Mesenteric fat pad (tissue), 1 donor: ENCODE results near the gene SPTBN1. TPM values are rescaled to one million over a fixed set of nuclear protein-coding genes. Genes with fewer than 3 reads are reported as not detected.
A peak's percentile ranks its signal among the peaks of the same experiment; 100 is the strongest.

Source experiments
- DNase-seq: peaks from one replicate; pipeline ENCODE4 v3.0.0-alpha.2; 2020; ENCODE audit warnings: low spot score
- long read RNA-seq: library from polyadenylated mRNA; unstranded; transcript quantifications from one replicate; pipeline ENCODE4 v2.0.0, GENCODE V29; 2020
- total RNA-seq: library from RNA; stranded (reverse); fragmentation: NEBNext Ultra II Directional; extraction: Animal tissue kit (Norgen Biotek cat#: 25700); gene quantifications from one replicate; pipeline ENCODE4 v1.2.1, GENCODE V29; 2021
- donor health status: DM: yes; HTN: yes; CAD: no.

Gene SPTBN1
- total RNA-seq = 776 TPM
- long read RNA-seq, transcript SPTBN1-204 (4 exons, 3,332 nt) = major isoform, 36 of 287 reads
- long read RNA-seq, partial matches to known transcripts = 232 of 287 reads
- long read RNA-seq, other reads (novel, unspliced or antisense) = 18 of 287 reads

- peak; percentile 95 for DNase-seq
These were observed at the start of gene SPTBN1 for GRCh38 chr2:54455563-54456361. Gene SPTBN1 (plus strand): TSS chr2:54456327. CDS start chr2:54526419, 70,092 bp downstream.

DNA sequence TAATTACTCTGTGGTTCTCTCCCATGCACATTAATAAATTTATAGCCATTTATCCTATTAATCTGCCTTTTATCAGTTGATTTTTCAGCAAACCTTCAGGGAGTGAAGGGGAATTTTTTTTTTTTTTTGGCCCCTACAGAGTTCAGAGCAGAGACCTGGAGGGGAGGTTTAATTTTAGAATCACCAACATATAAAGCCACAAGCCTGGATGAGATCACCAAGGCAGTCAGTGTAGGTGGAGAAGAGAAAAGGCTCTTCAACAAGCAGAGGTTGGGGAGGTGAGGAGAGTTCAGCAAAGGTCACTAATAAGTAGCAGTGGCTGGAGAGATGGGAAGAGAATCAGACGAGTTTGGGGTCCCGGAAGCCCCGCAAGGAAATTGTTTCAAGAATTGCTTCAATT, 48.4 kb upstream of the SPTBN1 start:
- no peak for DNase-seq

GRCh38 chr2:54408288-54408687, 47.8 kb upstream of the SPTBN1 start:
- DNase-seq = no peak

DNA sequence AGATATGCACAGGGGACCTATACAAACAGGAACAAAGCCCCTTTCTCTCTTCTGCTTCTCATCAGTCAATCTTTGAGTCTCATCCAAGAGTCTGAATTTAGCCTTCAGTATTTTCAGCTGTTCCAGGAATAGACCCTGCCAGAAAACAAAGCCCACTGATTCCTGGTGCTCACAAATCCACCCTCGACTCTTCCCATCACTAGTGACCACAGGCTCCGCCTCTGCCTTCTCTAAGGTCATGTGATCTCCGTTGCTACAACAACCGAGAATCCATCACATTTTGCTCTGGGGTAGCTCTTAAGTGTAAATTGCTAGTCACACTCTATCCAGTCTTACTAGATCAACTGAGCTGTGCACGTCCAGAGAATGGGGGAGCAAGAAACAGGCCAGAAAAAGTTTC, 46.4 kb upstream of the SPTBN1 start:
- no peak for DNase-seq

DNA sequence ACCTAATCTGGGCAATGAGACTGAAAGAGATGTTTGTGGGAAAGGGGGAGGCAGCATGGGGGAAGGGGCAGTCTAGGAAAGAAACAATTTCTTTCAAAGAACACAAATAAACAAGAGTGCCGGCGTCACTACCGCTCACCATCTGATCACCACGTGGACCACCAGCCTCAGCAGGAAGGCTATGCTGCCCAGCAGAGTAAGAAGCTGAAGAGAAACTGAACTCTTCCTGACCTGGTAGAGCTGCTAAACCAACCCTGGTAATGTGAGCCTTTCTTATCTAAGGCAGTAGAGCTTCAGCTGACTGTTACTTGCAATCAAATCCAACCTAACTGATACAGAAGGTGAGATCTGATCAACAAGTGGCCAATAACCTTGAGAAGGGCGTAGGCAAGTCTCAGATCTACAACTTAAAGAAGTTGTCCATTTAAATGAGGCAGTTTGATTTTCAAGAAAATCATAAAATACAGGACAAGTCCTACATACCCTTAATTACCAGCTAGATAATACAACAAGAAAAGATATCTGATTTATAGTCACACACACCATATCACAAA, 44.2 kb upstream of the SPTBN1 start:
- no peak for DNase-seq

DNA sequence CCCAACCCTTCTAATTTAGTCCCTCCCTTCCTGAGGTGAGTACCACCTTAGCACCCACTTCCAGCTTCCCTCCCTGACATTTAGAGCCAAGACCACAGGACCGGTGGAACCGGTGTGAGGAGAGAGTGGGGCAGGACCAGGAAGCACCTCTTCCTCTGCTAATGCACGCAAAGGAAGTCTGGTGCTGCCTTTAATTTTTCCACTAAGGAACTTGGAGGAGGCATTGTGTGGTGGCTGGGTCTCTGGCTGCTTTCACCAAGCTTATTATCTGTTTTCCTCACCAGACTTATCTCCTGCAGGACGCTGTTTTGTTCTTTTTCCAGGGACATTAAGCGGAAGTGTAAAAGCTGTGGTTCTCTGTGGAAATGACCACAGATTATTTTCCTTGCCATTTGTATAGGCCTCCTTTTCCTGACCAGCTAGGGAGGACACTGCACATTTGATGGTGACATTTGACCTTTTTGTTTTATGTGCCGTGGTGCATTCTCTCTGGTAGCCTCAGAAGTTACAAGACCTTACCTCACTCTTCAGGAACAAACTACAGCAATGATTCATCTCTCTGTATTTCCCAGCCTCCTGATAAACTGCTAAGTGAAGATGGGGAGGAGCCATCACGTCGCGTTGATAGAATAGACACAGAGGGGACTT, 39.8 kb upstream of the SPTBN1 start:
- DNase-seq = no peak

DNA sequence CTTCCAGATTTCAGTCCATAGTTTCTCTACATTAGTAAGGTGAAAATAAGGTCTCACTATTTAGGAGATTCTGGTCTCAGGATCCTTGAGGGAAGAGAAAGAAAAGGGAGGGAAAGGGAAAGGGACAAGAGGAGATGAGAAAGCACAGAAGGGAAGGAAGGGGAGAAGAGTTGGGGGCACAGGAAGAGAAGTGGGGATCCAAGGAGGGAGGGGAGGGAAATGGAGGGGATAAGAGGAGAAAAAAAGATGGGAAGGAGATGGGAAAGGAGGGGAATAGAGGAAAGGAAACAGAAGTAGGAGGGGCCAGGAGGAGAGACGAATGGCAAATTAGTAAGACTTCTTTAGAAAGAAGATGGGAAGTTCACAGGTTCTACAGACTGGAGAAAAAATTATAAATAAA, 39.2 kb upstream of the SPTBN1 start:
- no peak for DNase-seq

- DNase-seq = no peak
These were observed 38.5 kb upstream of the SPTBN1 start for GRCh38 chr2:54417577-54417976.

DNA sequence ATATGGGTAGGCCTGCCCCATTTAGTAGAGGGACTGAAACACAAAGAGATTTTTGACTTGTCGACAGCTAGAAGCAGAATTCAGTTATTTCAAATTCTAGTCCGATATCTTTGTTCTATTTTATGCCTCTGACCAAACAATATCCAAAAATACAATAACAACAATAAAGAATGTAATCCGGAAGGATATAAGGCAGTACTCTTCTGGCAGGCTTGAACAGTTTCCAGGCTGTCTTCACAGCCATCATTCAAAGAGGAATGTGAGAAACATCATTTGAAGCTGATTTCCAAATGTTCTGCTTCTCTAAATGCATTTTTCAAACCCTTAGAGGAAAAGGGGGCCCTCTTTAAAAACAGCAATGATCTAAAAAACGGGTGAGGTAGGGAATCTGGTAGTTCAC, 36.7 kb upstream of the SPTBN1 start:
- no peak for DNase-seq

DNA sequence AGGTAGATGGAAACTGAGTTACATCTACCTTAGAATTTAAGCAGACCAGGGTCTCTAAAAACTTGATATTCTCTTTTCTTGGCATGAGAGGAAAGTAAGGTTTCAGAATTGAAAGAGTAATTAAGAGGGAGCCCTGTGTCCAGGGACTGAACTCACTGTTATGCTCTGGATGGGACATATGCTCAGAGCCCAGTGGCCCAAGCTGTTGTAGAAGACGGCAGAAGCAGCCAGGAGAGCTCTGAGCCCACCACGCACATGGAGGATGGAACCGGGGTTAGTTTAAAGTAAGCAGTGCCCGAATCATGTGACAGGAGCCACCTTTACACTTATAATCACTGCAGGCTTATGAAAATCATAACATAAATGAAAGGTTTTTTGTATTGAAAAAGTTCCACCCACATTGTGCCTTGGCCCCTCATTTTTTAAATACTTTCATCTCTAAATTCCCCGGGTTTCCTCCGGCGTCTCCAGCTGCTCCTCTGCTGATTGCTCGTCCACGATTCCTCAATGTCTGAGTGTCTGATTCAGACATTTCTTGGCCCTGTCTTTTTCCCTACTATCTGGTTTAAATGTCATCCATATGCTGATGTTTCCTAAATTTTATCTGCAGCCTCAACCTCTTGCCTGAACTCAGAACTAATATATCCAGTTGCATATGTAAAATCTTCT, 36.1 kb upstream of the SPTBN1 start:
- DNase-seq = no peak

DNA sequence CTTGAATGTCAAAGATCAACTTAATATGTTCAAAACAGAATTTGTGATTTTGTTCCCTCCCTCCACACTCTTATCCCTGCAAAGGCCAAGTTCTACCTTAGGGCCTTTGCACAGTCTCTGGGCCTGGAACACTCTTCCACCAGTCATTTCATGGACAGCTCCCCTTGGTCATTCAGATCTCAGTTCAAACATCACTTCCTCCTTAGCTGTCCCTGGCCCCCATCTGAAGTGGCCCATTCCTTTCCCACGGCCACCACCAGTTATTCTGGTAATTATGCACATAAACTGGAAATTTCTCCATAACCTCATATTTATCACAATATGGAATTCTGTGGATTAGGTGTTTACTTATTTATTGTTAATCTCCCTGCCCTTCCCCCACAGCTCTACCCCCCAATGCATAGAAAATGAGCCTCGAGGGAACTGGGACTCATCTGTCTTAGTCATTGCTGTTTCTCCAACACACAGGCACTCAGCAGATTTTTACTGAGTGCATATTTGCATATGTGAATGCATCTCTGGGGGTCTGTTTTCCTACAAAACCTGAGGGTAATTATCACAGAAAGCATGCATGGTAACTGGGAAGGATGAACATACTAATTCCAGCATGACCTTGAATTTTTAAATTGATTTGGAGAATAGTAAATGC, 35.5 kb upstream of the SPTBN1 start:
- no peak for DNase-seq

DNA sequence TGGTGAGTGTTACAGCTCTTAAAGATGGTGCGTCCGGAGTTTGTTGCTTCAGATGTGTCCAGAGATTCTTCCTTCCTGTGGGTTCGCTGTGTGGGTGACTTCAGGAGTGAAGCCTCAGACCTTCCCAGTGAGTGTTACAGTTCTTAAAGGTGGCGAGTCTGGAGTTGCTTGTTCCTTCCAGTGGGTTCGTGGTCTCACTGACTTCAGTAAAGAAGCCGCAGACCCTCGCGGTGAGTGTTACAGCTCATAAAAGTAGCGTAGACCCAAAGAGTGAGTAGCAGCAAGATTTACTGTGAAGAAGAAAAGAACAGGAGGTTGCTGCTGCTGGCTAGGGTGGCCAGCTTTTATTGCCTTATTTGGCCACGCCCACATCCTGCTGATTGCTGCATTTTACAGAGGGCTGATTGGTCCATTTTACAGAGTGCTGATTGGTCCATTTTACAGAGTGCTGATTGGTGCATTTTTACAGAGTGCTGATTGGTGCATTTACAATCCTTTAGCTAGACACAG, 34.0 kb upstream of the SPTBN1 start:
- DNase-seq = no peak

DNA sequence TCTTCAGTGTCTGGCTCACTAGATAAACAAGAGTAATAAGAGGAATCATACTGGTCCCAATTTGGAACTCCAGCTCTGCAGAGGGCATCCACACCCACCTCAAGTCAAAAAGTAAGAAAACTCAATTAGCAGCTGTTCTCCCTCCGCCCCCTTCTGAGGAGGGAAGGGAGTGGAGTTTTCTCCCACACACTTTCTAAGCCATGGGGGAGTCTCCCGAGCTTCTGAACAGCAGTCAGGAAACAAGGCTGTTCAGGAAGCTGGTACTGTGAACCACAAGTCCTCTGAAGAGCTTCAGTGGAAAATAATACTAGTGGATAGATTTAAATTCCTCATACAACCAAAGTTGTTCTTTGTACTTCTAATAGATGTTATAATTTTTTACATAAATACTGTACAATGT, 32.9 kb upstream of the SPTBN1 start:
- no peak for DNase-seq

- DNase-seq = no peak
These were observed 31.5 kb upstream of the SPTBN1 start for GRCh38 chr2:54424555-54425163.

DNA sequence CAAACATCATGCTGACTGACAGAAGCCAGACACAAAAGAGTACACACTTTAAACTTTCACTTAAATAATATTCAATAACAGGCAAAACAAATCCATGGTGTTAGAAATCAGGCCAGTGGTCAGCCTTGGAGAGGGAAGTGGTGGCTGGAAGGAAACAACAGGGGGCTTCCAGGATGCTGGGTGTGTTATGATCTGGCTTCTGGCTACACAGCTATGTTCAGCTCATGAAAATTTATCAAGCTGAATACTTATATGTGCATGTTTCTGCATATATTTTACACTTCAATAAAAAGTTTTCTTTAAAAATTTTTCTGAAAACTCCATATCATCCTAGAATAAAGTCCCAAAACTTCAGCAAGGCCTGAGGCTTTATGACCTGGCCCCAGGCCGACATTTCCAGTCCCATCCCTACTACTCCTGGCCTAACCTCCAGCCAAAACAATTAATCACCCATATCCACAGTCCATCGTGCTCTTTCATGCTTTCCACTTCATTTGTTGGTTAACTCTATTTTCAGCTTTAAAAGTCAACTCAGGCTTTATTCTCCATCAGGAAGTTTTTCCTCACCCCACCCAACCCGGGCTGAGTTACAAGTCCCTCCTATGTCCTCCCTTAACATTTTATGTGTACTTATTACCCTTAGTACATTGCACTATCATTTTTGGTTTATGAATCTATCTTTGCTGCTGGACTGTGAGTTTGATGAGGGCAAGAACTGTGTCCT, 27.9 kb upstream of the SPTBN1 start:
- DNase-seq = no peak

GRCh38 chr2:54429054-54429453, 27.1 kb upstream of the SPTBN1 start:
- DNase-seq = no peak

- no peak for DNase-seq
These were observed 26.1 kb upstream of the SPTBN1 start for GRCh38 chr2:54429811-54430551.

GRCh38 chr2:54430649-54431048, 25.5 kb upstream of the SPTBN1 start:
- no peak for DNase-seq
